ENCODE data around the gene ADRA2C.

ADRA2C gene

GRCh38 chr4:3771164-3771809 is 5.1 kb downstream of the ADRA2C start:
- no peak for DNase-seq (ENCODE audit: low read depth)
- no peak overlapping the region for H3K4me3 ChIP-seq (replicated peaks; ENCODE audit: low read depth, low read length)
- no peak for TF ChIP-seq CTCF (IDR thresholded peaks at IDR 0.05; ENCODE audit: low read length, missing control alignments)

GRCh38 chr4:3771939-3772495 is 5.8 kb downstream of the ADRA2C start:
- H3K4me3 ChIP-seq (replicated peaks; ENCODE audit: low read depth, low read length): no peak overlapping the region
- TF ChIP-seq CTCF (IDR thresholded peaks at IDR 0.05; ENCODE audit: low read length, missing control alignments): no peak
- DNase-seq (ENCODE audit: low read depth): no peak

- no peak for DNase-seq (ENCODE audit: low read depth)
- TF ChIP-seq CTCF (IDR thresholded peaks at IDR 0.05; ENCODE audit: low read length, missing control alignments): no peak
- no peak overlapping the region for H3K4me3 ChIP-seq (replicated peaks; ENCODE audit: low read depth, low read length)
These were observed 6.4 kb downstream of the ADRA2C start for GRCh38 chr4:3772632-3773031.

GRCh38 chr4:3773552-3774001 is 7.4 kb downstream of the ADRA2C start:
- DNase-seq (ENCODE audit: low read depth): no peak
- TF ChIP-seq CTCF (IDR thresholded peaks at IDR 0.05; ENCODE audit: low read length, missing control alignments): no peak
- H3K4me3 ChIP-seq (replicated peaks; ENCODE audit: low read depth, low read length): no peak overlapping the region

GRCh38 chr4:3774253-3774883 is 8.2 kb downstream of the ADRA2C start:
- no peak for DNase-seq (ENCODE audit: low read depth)
- TF ChIP-seq CTCF (IDR thresholded peaks at IDR 0.05; ENCODE audit: low read length, missing control alignments): no peak
- no peak overlapping the region for H3K4me3 ChIP-seq (replicated peaks; ENCODE audit: low read depth, low read length)

GRCh38 chr4:3775005-3775404 is 8.8 kb downstream of the ADRA2C start:
- DNase-seq (ENCODE audit: low read depth): no peak

More at GRCh38 chr4:3775005-3775404, 8.8 kb downstream of the ADRA2C start:
- no peak for TF ChIP-seq CTCF (IDR thresholded peaks at IDR 0.05; ENCODE audit: low read length, missing control alignments)
- H3K4me3 ChIP-seq (replicated peaks; ENCODE audit: low read depth, low read length): no peak overlapping the region
